Measurements from ENCODE around the gene NRK. TPM values are rescaled to one million over a fixed set of nuclear protein-coding genes. Genes with fewer than 3 reads are reported as not detected.
"Not testable (repeated sequence)": the region's sequence is repeated elsewhere in the genome, so short reads cannot be mapped to it uniquely, and the experiment has no call there.

NRK gene
- total and polyA plus RNA-seq, 2 experiments from 2014 or later = not detected

GRCh38 chrX:105973387-105973739, 151.0 kb downstream of the NRK start:
- H3K9me3 ChIP-seq (ENCODE audit: low read depth) = no peaks in the 10 kb centered on the region
- H3F3A ChIP-seq (ENCODE audit: insufficient read depth) = no peaks in the 10 kb centered on the region
- no peaks in the 10 kb centered on the region for H3K4me1 ChIP-seq (ENCODE audit: insufficient read depth)
- H3K79me2 ChIP-seq (ENCODE audit: insufficient read depth) = no peaks in the 10 kb centered on the region
- H3K9ac ChIP-seq = no peak overlapping the region
- no peak overlapping the region for H3K4me3 ChIP-seq
- H3K9me2 ChIP-seq (ENCODE audit: insufficient read depth) = no peaks in the 10 kb centered on the region
- no peaks in the 10 kb centered on the region for H4K20me1 ChIP-seq (ENCODE audit: insufficient read depth)
- DNase-seq = no peak
- no peak overlapping the region for H3K4me2 ChIP-seq (ENCODE audit: unreplicated experiment)
- 0 to 8% methylated on average over 3 of the region's 3 CpGs for WGBS, 2 experiments (ENCODE audit: low coverage in 1 of 2, low lambda C conversion rate in 2 of 2, missing lambda C conversion rate in 2 of 2)
- H3K27ac ChIP-seq = no peak overlapping the region
- H3K27me3 ChIP-seq (replicated peaks; ENCODE audit: insufficient read depth) = no peaks in the 10 kb centered on the region
- no peaks in the 10 kb centered on the region for H3K36me3 ChIP-seq (ENCODE audit: low read depth)
- TF ChIP-seq EZH2phosphoT487 (IDR thresholded peaks at IDR 0.05; ENCODE audit: insufficient read depth, low read depth) = no peak
- in situ Hi-C loops (cut with MboI) = no loop called here
- H2AFZ ChIP-seq = no peak overlapping the region

- Histone ChIP-seq H3K9me3 (ENCODE audit: low read depth) (no peaks in the 10 kb centered on the region), H2AFZ (no peak overlapping the region), H4K20me1 (ENCODE audit: insufficient read depth) (no peaks in the 10 kb centered on the region), H3K79me2 (ENCODE audit: insufficient read depth) (no peaks in the 10 kb centered on the region), H3K4me3 (no peak overlapping the region), H3K4me1 (ENCODE audit: insufficient read depth) (no peaks in the 10 kb centered on the region), H3K27ac (no peak overlapping the region), H3K9ac (no peak overlapping the region), H3K9me2 (ENCODE audit: insufficient read depth) (no peaks in the 10 kb centered on the region), H3K4me2 (ENCODE audit: unreplicated experiment) (no peak overlapping the region), H3K36me3 (ENCODE audit: low read depth) (no peaks in the 10 kb centered on the region), H3F3A (ENCODE audit: insufficient read depth) (no peaks in the 10 kb centered on the region), H3K27me3 (replicated peaks; ENCODE audit: insufficient read depth) (no peaks in the 10 kb centered on the region)
- no peak for DNase-seq
- in situ Hi-C loops (cut with MboI) = no loop called here
- TF ChIP-seq EZH2phosphoT487 (IDR thresholded peaks at IDR 0.05; ENCODE audit: insufficient read depth, low read depth) (no peak), EZH2 (IDR thresholded peaks at IDR 0.05; ENCODE audit: insufficient read depth, poor library complexity, severe bottlenecking) (no peak)
Observed at GRCh38 chrX:105975382-105975781, 153.0 kb downstream of the NRK start.

- H2AFZ ChIP-seq = no peak overlapping the region
- H3K27ac ChIP-seq = no peak overlapping the region
- no peak overlapping the region for H3K9ac ChIP-seq
- in situ Hi-C loops (cut with MboI) = no loop called here
- no peak for TF ChIP-seq EZH2phosphoT487 (IDR thresholded peaks at IDR 0.05; ENCODE audit: insufficient read depth, low read depth)
- TF ChIP-seq EZH2 (IDR thresholded peaks at IDR 0.05; ENCODE audit: insufficient read depth, poor library complexity, severe bottlenecking) = no peak
- H3K4me1 ChIP-seq (ENCODE audit: insufficient read depth) = no peaks in the 10 kb centered on the region
- H3K36me3 ChIP-seq (ENCODE audit: low read depth) = no peaks in the 10 kb centered on the region
- no peaks in the 10 kb centered on the region for H3F3A ChIP-seq (ENCODE audit: insufficient read depth)
- WGBS, 2 experiments (ENCODE audit: low coverage in 1 of 2, low lambda C conversion rate in 2 of 2, missing lambda C conversion rate in 2 of 2) = 46 to 51% methylated on average over 8 to 12 of the region's 15 CpGs
- H4K20me1 ChIP-seq (ENCODE audit: insufficient read depth) = no peaks in the 10 kb centered on the region
- H3K27me3 ChIP-seq (replicated peaks; ENCODE audit: insufficient read depth) = no peaks in the 10 kb centered on the region
- no peaks in the 10 kb centered on the region for H3K79me2 ChIP-seq (ENCODE audit: insufficient read depth)
- DNase-seq = no peak
- no peak overlapping the region for H3K4me3 ChIP-seq
- H3K4me2 ChIP-seq (ENCODE audit: unreplicated experiment) = no peak overlapping the region
- H3K9me2 ChIP-seq (ENCODE audit: insufficient read depth) = no peaks in the 10 kb centered on the region
- H3K9me3 ChIP-seq (ENCODE audit: low read depth) = no peaks in the 10 kb centered on the region
Observed at GRCh38 chrX:105981772-105982485, 159.6 kb downstream of the NRK start.

- H3K36me3 ChIP-seq (ENCODE audit: low read depth); H3K4me3 ChIP-seq; H3K79me2 ChIP-seq (ENCODE audit: insufficient read depth); H4K20me1 ChIP-seq (ENCODE audit: insufficient read depth); H3K9me3 ChIP-seq (ENCODE audit: low read depth); H3K9me2 ChIP-seq (ENCODE audit: insufficient read depth); DNase-seq; in situ Hi-C loops (cut with MboI); H3K27me3 ChIP-seq (replicated peaks; ENCODE audit: insufficient read depth); H3K4me2 ChIP-seq (ENCODE audit: unreplicated experiment); H3K9ac ChIP-seq; H2AFZ ChIP-seq; H3K27ac ChIP-seq; H3F3A ChIP-seq (ENCODE audit: insufficient read depth); H3K4me1 ChIP-seq (ENCODE audit: insufficient read depth): not testable (repeated sequence)
- WGBS, 2 experiments (ENCODE audit: low coverage in 1 of 2, low lambda C conversion rate in 2 of 2, missing lambda C conversion rate in 2 of 2) = 21 to 32% methylated on average over 5 of the region's 5 CpGs
Observed at GRCh38 chrX:105988487-105988886, 166.1 kb downstream of the NRK start.

- no peaks in the 10 kb centered on the region for H3K9me3 ChIP-seq (ENCODE audit: low read depth)
- no peaks in the 10 kb centered on the region for H3K79me2 ChIP-seq (ENCODE audit: insufficient read depth)
- H3K4me1 ChIP-seq (ENCODE audit: insufficient read depth) = no peaks in the 10 kb centered on the region
- H4K20me1 ChIP-seq (ENCODE audit: insufficient read depth) = no peaks in the 10 kb centered on the region
- WGBS, 2 experiments (ENCODE audit: low coverage in 1 of 2, low lambda C conversion rate in 2 of 2, missing lambda C conversion rate in 2 of 2) = 0% methylated on average over 1 of the region's 1 CpG
- in situ Hi-C loops (cut with MboI) = no loop called here
- H2AFZ ChIP-seq = no peak overlapping the region
- H3K27ac ChIP-seq = no peak overlapping the region
- no peaks in the 10 kb centered on the region for H3K27me3 ChIP-seq (replicated peaks; ENCODE audit: insufficient read depth)
- no peak overlapping the region for H3K4me2 ChIP-seq (ENCODE audit: unreplicated experiment)
- H3K36me3 ChIP-seq (ENCODE audit: low read depth) = no peaks in the 10 kb centered on the region
- TF ChIP-seq EZH2phosphoT487 (IDR thresholded peaks at IDR 0.05; ENCODE audit: insufficient read depth, low read depth) (no peak), EZH2 (IDR thresholded peaks at IDR 0.05; ENCODE audit: insufficient read depth, poor library complexity, severe bottlenecking) (no peak)
- no peaks in the 10 kb centered on the region for H3K9me2 ChIP-seq (ENCODE audit: insufficient read depth)
- no peaks in the 10 kb centered on the region for H3F3A ChIP-seq (ENCODE audit: insufficient read depth)
- no peak overlapping the region for H3K9ac ChIP-seq
- H3K4me3 ChIP-seq = no peak overlapping the region
- no peak for DNase-seq
Observed at GRCh38 chrX:105999294-105999693, 177.0 kb downstream of the NRK start.
